H9 (cell line): ENCODE results near the gene NPR1. TPM values are rescaled to one million over a fixed set of nuclear protein-coding genes. Genes with fewer than 3 reads are reported as not detected.

Experiments
- DNase-seq: peaks from one replicate; pipeline ENCODE4 v3.0.0-alpha.2; 2017
- H2AFZ ChIP-seq: one replicate; pipeline ENCODE4 v1.6.1; 2013; ENCODE audit warnings: mild to moderate bottlenecking, low read length, control low read depth, moderate library complexity
- H2AK5ac ChIP-seq: 2 replicates; pipeline ENCODE4 v1.6.1; 2013; ENCODE audit warnings: low read length, control low read depth, mixed read lengths; ENCODE audit not compliant: insufficient read length
- H2BK120ac ChIP-seq: one replicate; pipeline ENCODE4 v1.6.1; 2013; ENCODE audit warnings: low read depth, mild to moderate bottlenecking, low read length, control low read depth, inconsistent platforms; ENCODE audit not compliant: poor library complexity, severe bottlenecking
- H2BK12ac ChIP-seq: 2 replicates; pipeline ENCODE4 v1.6.1; 2013; ENCODE audit warnings: low read length, control low read depth, mixed read lengths, low read depth; ENCODE audit not compliant: insufficient read length
- H2BK15ac ChIP-seq: 2 replicates; pipeline ENCODE4 v1.6.1; 2013; ENCODE audit warnings: low read depth, low read length, control low read depth
- H2BK20ac ChIP-seq: one replicate; pipeline ENCODE4 v1.6.1; 2013; ENCODE audit warnings: low read depth, mild to moderate bottlenecking, low read length, control low read depth, inconsistent platforms; ENCODE audit not compliant: poor library complexity, severe bottlenecking
- H2BK5ac ChIP-seq: 2 replicates; pipeline ENCODE4 v1.6.1; 2013; ENCODE audit warnings: low read length, control low read depth, mixed read lengths; ENCODE audit not compliant: insufficient read length
- H3K14ac ChIP-seq: 2 replicates; pipeline ENCODE4 v1.6.1; 2013; ENCODE audit warnings: low read length, control low read depth; ENCODE audit not compliant: insufficient read depth
- H3K18ac ChIP-seq: 2 replicates; pipeline ENCODE4 v1.6.1; 2013; ENCODE audit warnings: low read depth, mild to moderate bottlenecking, mixed read lengths, low read length, control low read depth; ENCODE audit not compliant: insufficient read length
- H3K23ac ChIP-seq: 2 replicates; pipeline ENCODE4 v1.6.1; 2013; ENCODE audit warnings: low read length, control low read depth, mixed read lengths, low read depth; ENCODE audit not compliant: insufficient read length
- H3K23me2 ChIP-seq: 2 replicates; pipeline ENCODE4 v1.6.1; 2013; ENCODE audit warnings: low read depth, mild to moderate bottlenecking, mixed read lengths, low read length, control low read depth; ENCODE audit not compliant: insufficient read length, poor library complexity, severe bottlenecking
- H3K27ac ChIP-seq: 2 replicates; pipeline ENCODE4 v1.5.1; 2013; ENCODE audit warnings: low read length, control low read depth, mixed read lengths, low read depth; ENCODE audit not compliant: insufficient read length
- H3K27me3 ChIP-seq: 2 replicates; pipeline ENCODE4 v1.6.1; 2013; ENCODE audit warnings: low read length, control low read depth, inconsistent platforms; ENCODE audit not compliant: insufficient read depth
- H3K4ac ChIP-seq: 2 replicates; pipeline ENCODE4 v1.6.1; 2013; ENCODE audit warnings: low read depth, mild to moderate bottlenecking, control low read depth, inconsistent platforms, low read length, moderate library complexity
- H3K4me1 ChIP-seq: 2 replicates; pipeline ENCODE4 v1.6.1; 2013; ENCODE audit warnings: low read length, control low read depth, inconsistent platforms; ENCODE audit not compliant: insufficient read depth
- H3K4me2 ChIP-seq: 2 replicates; pipeline ENCODE4 v1.6.1; 2013; ENCODE audit warnings: low read length, control low read depth, mixed read lengths; ENCODE audit not compliant: insufficient read length, insufficient read depth
- H3K56ac ChIP-seq: 2 replicates; pipeline ENCODE4 v1.6.1; 2013; ENCODE audit warnings: low read depth, mild to moderate bottlenecking, mixed read lengths, low read length, control low read depth; ENCODE audit not compliant: insufficient read length
- H3K79me1 ChIP-seq: 2 replicates; pipeline ENCODE4 v1.6.1; 2013; ENCODE audit warnings: low read depth, mild to moderate bottlenecking, moderate library complexity, low read length, control low read depth, inconsistent platforms; ENCODE audit not compliant: insufficient read depth, poor library complexity, severe bottlenecking
- H3K79me2 ChIP-seq: 2 replicates; pipeline ENCODE4 v1.6.1; 2013; ENCODE audit warnings: low read length, control low read depth, inconsistent platforms; ENCODE audit not compliant: insufficient read depth
- H3K9ac ChIP-seq: 2 replicates; pipeline ENCODE4 v1.6.1; 2013; ENCODE audit warnings: low read length, control low read depth, mixed read lengths; ENCODE audit not compliant: insufficient read length; ENCODE audit errors: extremely low read depth
- H3K9me3 ChIP-seq: one replicate; pipeline ENCODE4 v1.6.1; 2013; ENCODE audit warnings: low read depth, low read length, inconsistent platforms; ENCODE audit not compliant: control insufficient read depth
- H3T11ph ChIP-seq: one replicate; pipeline ENCODE4 v1.6.1; 2013; ENCODE audit warnings: mild to moderate bottlenecking, low read length, control low read depth, inconsistent platforms
- H4K20me1 ChIP-seq: one replicate; pipeline ENCODE4 v1.6.1; 2013; ENCODE audit not compliant: control insufficient read depth, insufficient read length, insufficient read depth
- H4K5ac ChIP-seq: 2 replicates; pipeline ENCODE4 v1.6.1; 2013; ENCODE audit warnings: low read depth, mild to moderate bottlenecking, mixed read lengths, low read length, control low read depth; ENCODE audit not compliant: insufficient read length
- H4K8ac ChIP-seq: replicated peaks from 2 replicates; pipeline ENCODE4 v1.6.1; 2013; ENCODE audit warnings: low read length, control low read depth, mixed read lengths, low read depth; ENCODE audit not compliant: insufficient read length
- H4K91ac ChIP-seq: 2 replicates; pipeline ENCODE4 v1.6.1; 2013; ENCODE audit warnings: low read depth, mild to moderate bottlenecking, moderate library complexity, mixed read lengths, low read length, control low read depth; ENCODE audit not compliant: insufficient read length
- H3K27ac Mint-ChIP-seq, 3 experiments: 2 replicates in 2 of 3; 3 replicates in 1 of 3; pipeline ENCODE4 v1.8.0; 2020 to 2021; ENCODE audit warnings: mixed read lengths in 3 of 3, mild to moderate bottlenecking in 1 of 3, moderate library complexity in 1 of 3
- H3K27me3 Mint-ChIP-seq: 2 replicates; pipeline ENCODE4 v1.8.0; 2021; ENCODE audit warnings: low read depth, mild to moderate bottlenecking, moderate library complexity, mixed read lengths
- H3K36me3 Mint-ChIP-seq, 3 experiments: 2 replicates in 2 of 3; 3 replicates in 1 of 3; pipeline ENCODE4 v1.8.0; 2020 to 2021; ENCODE audit warnings: low read depth in 3 of 3, mixed read lengths in 3 of 3; ENCODE audit not compliant: insufficient read depth in 1 of 3
- H3K4me1 Mint-ChIP-seq, 2 experiments: 2 replicates each; pipeline ENCODE4 v1.8.0; 2020; ENCODE audit warnings: mixed read lengths in 2 of 2
- H3K4me3 Mint-ChIP-seq, 2 experiments: 2 replicates in 1 of 2; 3 replicates in 1 of 2; pipeline ENCODE4 v1.8.0; 2020 to 2021; ENCODE audit warnings: mild to moderate bottlenecking in 2 of 2, mixed read lengths in 2 of 2, moderate library complexity in 1 of 2
- H3K9me3 Mint-ChIP-seq, 2 experiments: 2 replicates in 1 of 2; 3 replicates in 1 of 2; pipeline ENCODE4 v1.8.0; 2020; ENCODE audit warnings: mild to moderate bottlenecking in 2 of 2, mixed read lengths in 2 of 2, moderate library complexity in 1 of 2
- CTCF ChIP-seq: fragments of 200-600 bp; sonication (generic); conservative IDR thresholded peaks from 3 replicates; pipeline ENCODE4 v1.8.0; 2021; ENCODE audit warnings: antibody characterized with exemption, mild to moderate bottlenecking
- WGBS: extraction: QIAGEN DNeasy Blood & Tissue Kit; methylation state at CpG from one replicate; pipeline ENCODE4 v1.1.7; 2013; ENCODE audit warnings: missing lambda C conversion rate, low lambda C conversion rate, mixed read lengths; ENCODE audit not compliant: insufficient read length; ENCODE audit errors: extremely low coverage; 5-methylcytosine and 5-hydroxymethylcytosine counted together
- total RNA-seq: library from RNA; stranded (reverse); gene quantifications from 2 replicates; pipeline ENCODE4 v1.2.1, GENCODE V29; 2021

NPR1 gene
- total RNA-seq, 1 experiment from 2014 or later: 8.6 TPM

GRCh38 chr1:153633161-153633753 is 45.2 kb upstream of the NPR1 start:
- H2BK20ac ChIP-seq: no peak overlapping the region
- H3K9me3 Mint-ChIP-seq: peaks cover 0 to 3% of the 10 kb centered on the region in 2 experiments; a peak in 1 of 5 replicates
- H2AK5ac ChIP-seq: no peak overlapping the region
- WGBS: no CpG with 5 or more reads among the region's 18 CpGs
- H4K20me1 ChIP-seq: no peaks in the 10 kb centered on the region
- H3K27ac Mint-ChIP-seq: peak overlapping the region; percentile 10 to 89 (median 38)
- no peak overlapping the region for H4K8ac ChIP-seq
- H2BK15ac ChIP-seq: no peak overlapping the region
- H3K27me3 Mint-ChIP-seq: no peaks in the 10 kb centered on the region
- no peak overlapping the region for H3K14ac ChIP-seq
- peaks cover 4% of the 10 kb centered on the region; the same call in 1 of the 2 replicates for H3K79me2 ChIP-seq
- H3K23ac ChIP-seq: no peak overlapping the region
- H4K91ac ChIP-seq: no peak overlapping the region
- H2BK120ac ChIP-seq: no peak overlapping the region
- no peak for DNase-seq
- peak overlapping the region; percentile 93 to 99 for H3K4me3 Mint-ChIP-seq
- H2BK12ac ChIP-seq: no peak overlapping the region
- H3K9me3 ChIP-seq: no peaks in the 10 kb centered on the region
- H3K27ac ChIP-seq: no peak overlapping the region
- H3K23me2 ChIP-seq: peaks cover 12% of the 10 kb centered on the region
- no peak overlapping the region for H4K5ac ChIP-seq
- no peak overlapping the region for H3T11ph ChIP-seq
- no peak overlapping the region for H2AFZ ChIP-seq
- H3K4me2 ChIP-seq: peak overlapping the region; percentile 69
- H3K4me1 ChIP-seq: no peaks in the 10 kb centered on the region
- H3K4me1 Mint-ChIP-seq: peaks cover 26 to 30% of the 10 kb centered on the region in 2 experiments
- peak overlapping the region; percentile 23 for H3K18ac ChIP-seq
- no peaks in the 10 kb centered on the region for H3K27me3 ChIP-seq
- no peak overlapping the region for H3K4ac ChIP-seq
- H3K79me1 ChIP-seq: no peaks in the 10 kb centered on the region
- no peak overlapping the region for H2BK5ac ChIP-seq
- H3K36me3 Mint-ChIP-seq: peaks cover 22 to 42% (median 35%) of the 10 kb centered on the region in 3 experiments
- no peak for TF ChIP-seq CTCF
- H3K56ac ChIP-seq: no peak overlapping the region
- H3K9ac ChIP-seq: peak overlapping the region; percentile 15
